Neutrophil (primary cell): Measurements from ENCODE around the gene CALHM1.
"Not testable (repeated sequence)": the region's sequence is repeated elsewhere in the genome, so short reads cannot be mapped to it uniquely, and the experiment has no call there.

Experiments used
- H3K27ac ChIP-seq: fragments of 200-600 bp; sonication (generic); 2 replicates; pipeline ENCODE4 v1.5.1; 2016; ENCODE audit warnings: mild to moderate bottlenecking, moderate library complexity
- H3K27me3 ChIP-seq: fragments of 200-600 bp; sonication (generic); 2 replicates; pipeline ENCODE4 v1.6.0; 2016; ENCODE audit warnings: mild to moderate bottlenecking
- H3K36me3 ChIP-seq: fragments of 200-600 bp; sonication (generic); 2 replicates; pipeline ENCODE4 v1.5.1; 2017
- H3K4me1 ChIP-seq, 2 experiments: fragments of 200-600 bp in 1 of 2; sonication (generic) in 1 of 2; 1 replicate in 1 of 2; 2 replicates in 1 of 2; pipeline versions ENCODE4 v1.5.1 to v1.6.1; 2013 to 2016; ENCODE audit warnings: low read depth in 1 of 2, low read length in 1 of 2, mild to moderate bottlenecking in 1 of 2, moderate library complexity in 1 of 2; ENCODE audit not compliant: control insufficient read depth in 1 of 2, insufficient read depth in 1 of 2
- H3K4me3 ChIP-seq, 2 experiments: fragments of 200-600 bp in 1 of 2; sonication (generic) in 1 of 2; 1 replicate in 1 of 2; 2 replicates in 1 of 2; pipeline ENCODE4 v1.5.1; 2013 to 2016; ENCODE audit warnings: low read depth in 1 of 2, low read length in 1 of 2, mild to moderate bottlenecking in 1 of 2, moderate library complexity in 1 of 2
- H3K9me3 ChIP-seq: fragments of 200-600 bp; sonication (generic); 2 replicates; pipeline ENCODE4 v1.5.1; 2016
- TF ChIP-seq, protein P1 (sequence below): fragments of 200-600 bp; sonication (generic); IDR thresholded peaks from 2 replicates; pipeline ENCODE4 v1.5.1; 2016; ENCODE audit warnings: antibody characterized with exemption

Gene CALHM1

DNA sequence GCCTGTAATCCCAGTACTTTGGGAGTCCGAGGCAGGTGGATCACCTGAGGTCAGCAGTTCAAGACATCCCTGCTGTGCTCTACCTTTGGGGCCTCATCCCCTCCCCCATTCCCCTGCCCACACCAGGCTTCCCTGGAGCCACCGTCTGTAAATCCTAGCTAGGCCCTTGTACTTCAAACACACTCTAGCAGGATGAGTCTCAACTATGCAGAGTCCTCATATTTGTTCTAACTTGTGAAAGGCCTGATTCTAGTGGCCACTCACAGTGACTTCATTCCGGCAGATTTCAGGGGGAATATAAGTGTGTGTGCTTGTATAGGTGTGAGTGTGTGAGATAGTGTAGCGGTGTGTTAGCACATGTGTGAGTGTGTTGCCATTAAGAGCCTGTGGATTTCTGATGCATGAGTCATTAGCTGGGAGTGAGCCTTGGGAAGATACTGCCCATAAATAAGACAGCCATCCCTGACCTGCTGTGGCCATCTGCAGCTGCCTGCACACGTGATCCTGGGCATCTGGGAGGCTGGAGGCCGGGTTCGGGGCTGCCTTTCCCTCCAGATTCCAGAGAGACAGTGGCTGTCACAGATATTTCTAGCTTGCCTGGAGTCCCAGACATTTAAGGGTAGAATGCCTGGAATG lies 33.1 kb upstream of the CALHM1 start:
- H3K36me3 ChIP-seq, result no peaks in the 10 kb centered on the region
- TF ChIP-seq, protein P1, sequence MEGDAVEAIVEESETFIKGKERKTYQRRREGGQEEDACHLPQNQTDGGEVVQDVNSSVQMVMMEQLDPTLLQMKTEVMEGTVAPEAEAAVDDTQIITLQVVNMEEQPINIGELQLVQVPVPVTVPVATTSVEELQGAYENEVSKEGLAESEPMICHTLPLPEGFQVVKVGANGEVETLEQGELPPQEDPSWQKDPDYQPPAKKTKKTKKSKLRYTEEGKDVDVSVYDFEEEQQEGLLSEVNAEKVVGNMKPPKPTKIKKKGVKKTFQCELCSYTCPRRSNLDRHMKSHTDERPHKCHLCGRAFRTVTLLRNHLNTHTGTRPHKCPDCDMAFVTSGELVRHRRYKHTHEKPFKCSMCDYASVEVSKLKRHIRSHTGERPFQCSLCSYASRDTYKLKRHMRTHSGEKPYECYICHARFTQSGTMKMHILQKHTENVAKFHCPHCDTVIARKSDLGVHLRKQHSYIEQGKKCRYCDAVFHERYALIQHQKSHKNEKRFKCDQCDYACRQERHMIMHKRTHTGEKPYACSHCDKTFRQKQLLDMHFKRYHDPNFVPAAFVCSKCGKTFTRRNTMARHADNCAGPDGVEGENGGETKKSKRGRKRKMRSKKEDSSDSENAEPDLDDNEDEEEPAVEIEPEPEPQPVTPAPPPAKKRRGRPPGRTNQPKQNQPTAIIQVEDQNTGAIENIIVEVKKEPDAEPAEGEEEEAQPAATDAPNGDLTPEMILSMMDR, result no peak
- no peak overlapping the region for H3K4me3 ChIP-seq
- H3K4me1 ChIP-seq, result peaks cover 0 to 13% of the 10 kb centered on the region in 2 experiments
- H3K27me3 ChIP-seq, result peaks cover 79% of the 10 kb centered on the region
- no peaks in the 10 kb centered on the region for H3K9me3 ChIP-seq
- no peak overlapping the region for H3K27ac ChIP-seq

DNA sequence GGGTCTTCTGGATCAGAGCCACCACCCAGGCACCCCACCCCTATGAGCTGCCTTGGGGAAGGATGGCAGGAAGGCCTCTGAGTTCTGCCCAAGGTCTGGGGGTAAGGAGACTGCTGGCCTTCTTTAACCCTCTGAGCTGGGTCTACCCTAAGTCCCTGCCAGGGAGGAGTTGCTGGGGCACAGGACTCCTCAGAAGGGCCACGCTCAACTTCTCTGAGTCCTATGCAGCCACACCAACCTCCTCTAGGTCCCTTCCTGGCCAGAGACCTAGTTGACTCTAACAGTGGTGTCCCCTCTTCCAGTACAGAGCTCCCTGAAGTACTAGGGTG lies 32.2 kb upstream of the CALHM1 start:
- no peak overlapping the region for H3K27ac ChIP-seq
- no peak overlapping the region for H3K4me3 ChIP-seq
- no peaks in the 10 kb centered on the region for H3K36me3 ChIP-seq
- peaks cover 76% of the 10 kb centered on the region for H3K27me3 ChIP-seq
- no peaks in the 10 kb centered on the region for H3K9me3 ChIP-seq
- TF ChIP-seq, protein P1, result no peak
- peaks cover 0 to 13% of the 10 kb centered on the region in 2 experiments for H3K4me1 ChIP-seq

DNA sequence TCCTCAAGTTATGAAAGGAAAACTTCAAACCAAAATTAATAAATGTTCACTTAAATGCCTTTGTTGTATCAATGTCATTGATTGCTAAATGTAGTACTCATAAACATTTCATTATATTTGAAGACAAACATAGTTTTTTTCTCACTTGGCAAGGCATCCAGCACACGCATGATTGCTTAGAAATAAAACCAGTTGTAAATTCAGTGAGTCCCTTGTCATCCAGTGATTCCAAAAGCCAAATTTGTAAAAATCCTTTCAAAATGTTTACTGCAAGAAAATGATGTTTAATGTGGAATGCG lies 28.7 kb upstream of the CALHM1 start:
- Histone ChIP-seq H3K4me3 (no peak overlapping the region), H3K9me3 (no peaks in the 10 kb centered on the region), H3K4me1 (no peaks in the 10 kb centered on the region), H3K27ac (no peak overlapping the region), H3K27me3 (peaks cover 45% of the 10 kb centered on the region), H3K36me3 (no peaks in the 10 kb centered on the region)
- TF ChIP-seq, protein P1, result no peak

DNA sequence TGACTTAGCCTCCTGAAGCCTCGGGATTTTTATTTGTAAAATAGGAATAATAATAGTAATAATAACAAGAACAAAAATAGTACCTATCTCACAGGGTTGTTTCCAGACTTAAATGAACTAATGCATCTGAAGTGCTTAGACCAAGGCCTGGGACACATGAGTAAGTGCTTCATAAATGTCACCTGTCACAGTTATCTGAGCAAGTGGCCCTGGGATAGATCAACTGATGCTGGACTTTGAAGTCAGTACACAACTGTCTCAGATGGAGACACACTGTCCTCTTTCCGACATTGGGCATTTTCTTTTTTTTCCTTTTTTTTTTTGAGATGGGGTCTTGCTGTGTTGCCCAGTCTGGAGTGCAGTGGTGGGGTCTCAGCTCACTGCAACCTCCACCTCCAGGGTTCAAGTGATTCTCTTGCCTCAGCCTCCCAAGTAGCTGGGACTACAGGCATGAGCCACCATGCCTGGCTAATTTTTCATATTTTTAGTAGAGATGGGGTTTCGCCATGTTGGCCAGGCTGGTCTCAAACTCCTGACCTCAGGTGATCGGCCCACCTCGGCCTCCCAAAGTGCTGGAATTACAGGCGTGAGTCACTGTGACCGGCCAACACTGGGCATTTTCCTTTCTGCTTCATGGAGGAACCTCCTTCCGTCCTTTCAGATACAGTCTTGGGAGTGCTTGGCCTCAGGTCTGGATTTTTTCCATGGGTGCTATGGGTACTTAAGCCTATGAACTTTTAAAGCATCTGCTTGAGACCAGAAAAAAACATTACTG lies 28.1 kb upstream of the CALHM1 start:
- H3K4me1 ChIP-seq, H3K4me3 ChIP-seq, H3K27ac ChIP-seq, H3K36me3 ChIP-seq, H3K9me3 ChIP-seq: not testable (repeated sequence)
- H3K27me3 ChIP-seq, result peaks cover 39% of the 10 kb centered on the region

DNA sequence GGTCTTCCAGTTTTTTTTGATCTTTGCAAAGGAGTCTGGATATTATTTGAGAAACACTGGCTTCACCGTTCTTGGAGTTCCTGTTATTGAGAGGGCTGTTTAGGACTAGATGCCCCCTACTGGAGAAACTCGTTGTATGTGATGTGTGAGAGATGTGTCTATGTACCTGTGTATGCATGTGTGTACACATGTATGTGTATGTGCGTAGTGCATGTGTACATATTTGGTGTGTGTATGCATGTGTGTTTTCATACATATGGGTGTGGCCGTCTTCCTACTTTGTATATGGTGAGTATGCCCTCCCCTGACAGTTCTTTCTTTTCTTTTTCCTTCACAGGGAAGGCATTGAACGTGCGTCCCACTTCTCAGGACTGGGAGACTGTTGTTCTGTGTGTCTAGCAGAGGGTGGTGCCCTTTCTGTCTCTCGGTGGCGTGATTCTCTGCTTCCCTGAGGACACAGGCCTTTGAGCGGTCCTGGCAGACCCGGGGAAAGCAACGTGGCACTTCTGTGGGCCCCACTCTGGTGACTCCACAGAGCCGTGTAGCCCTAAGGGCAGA lies 23.4 kb upstream of the CALHM1 start:
- Histone ChIP-seq H3K9me3 (no peaks in the 10 kb centered on the region), H3K36me3 (no peaks in the 10 kb centered on the region), H3K4me3 (no peak overlapping the region), H3K4me1 (no peaks in the 10 kb centered on the region), H3K27me3 (peaks cover 10% of the 10 kb centered on the region), H3K27ac (no peak overlapping the region)
- TF ChIP-seq, protein P1, result no peak

DNA sequence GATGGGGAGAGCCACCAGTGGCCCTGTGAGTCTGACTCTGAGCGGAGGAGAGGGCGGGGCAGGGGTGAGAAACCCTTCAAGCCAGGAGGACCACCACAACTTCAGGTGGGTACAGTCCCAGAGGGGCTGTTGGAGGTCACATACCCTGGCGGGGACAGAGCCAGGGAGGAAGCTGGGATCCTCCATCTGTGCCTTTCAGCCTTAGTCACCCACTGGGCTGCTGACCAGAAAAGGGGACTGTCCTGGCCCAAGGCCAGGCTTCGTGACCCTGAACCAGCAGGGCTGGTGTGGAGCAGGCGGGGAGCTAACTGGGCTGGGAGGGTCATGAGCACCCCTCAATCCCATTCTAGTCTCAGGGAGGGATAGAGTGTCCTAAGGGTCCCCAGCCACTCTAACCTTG lies 21.8 kb upstream of the CALHM1 start:
- no peaks in the 10 kb centered on the region for H3K9me3 ChIP-seq
- H3K4me1 ChIP-seq, result no peaks in the 10 kb centered on the region
- TF ChIP-seq, protein P1, result no peak
- H3K27me3 ChIP-seq, result peaks cover 4% of the 10 kb centered on the region
- no peak overlapping the region for H3K4me3 ChIP-seq
- H3K27ac ChIP-seq, result no peak overlapping the region
- no peaks in the 10 kb centered on the region for H3K36me3 ChIP-seq
